Fibroblast of gingiva (primary cell): ENCODE results near the gene TGM1.
"Not testable (repeated sequence)": the region's sequence is repeated elsewhere in the genome, so short reads cannot be mapped to it uniquely, and the experiment has no call there.

Experiments used
- DNase-seq: peaks from one replicate; pipeline ENCODE4 v3.0.0-alpha.2; 2011; ENCODE audit warnings: low read depth

Gene TGM1

GRCh38 chr14:24206260-24207103 lies 56.5 kb downstream of the TGM1 start:
- DNase-seq = no peak

DNA sequence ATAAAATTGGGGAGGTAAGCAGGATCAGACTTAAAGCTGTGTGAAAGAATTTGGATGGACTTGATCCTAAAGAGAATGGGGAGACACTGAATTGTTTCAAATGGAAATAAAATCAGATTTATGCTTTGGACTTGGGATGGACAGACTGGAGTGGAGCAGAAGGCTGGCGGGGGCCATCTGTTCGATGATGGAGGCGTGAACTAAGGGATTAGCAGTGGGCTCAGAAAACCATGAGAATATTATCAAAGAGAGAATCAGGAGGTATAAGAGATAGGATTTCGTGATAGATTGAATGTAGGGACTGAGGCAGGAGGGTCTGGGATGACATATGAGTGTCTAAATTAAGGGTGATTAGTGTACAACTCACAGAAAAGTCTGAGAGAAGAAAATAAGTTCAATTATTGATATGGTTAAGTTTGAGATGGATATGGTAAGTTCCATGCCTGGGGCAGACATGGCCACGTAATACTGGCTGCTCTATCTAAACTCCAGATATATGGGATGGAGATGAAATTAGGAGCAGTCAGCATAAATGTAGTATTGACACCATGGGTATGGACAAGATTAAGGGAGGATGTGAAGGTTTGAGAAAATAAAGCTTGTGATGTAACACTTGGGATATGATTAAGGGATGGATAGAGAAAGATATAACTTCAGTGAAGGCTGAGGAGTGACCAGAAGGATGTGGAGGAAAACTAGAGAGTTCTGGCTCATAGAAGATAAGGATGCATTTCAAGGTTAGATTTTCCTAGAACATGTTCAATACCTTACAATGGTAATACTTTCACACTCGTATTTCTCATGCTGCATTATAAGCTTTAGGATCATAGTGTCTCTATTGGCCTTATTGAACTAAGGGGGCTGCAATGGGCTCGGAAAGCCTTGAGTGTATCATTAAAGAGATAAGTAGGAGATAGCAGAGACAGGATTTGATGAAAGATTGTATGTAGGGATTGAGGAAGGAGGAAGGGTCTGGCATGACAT lies 58.5 kb downstream of the TGM1 start:
- DNase-seq = no peak

DNA sequence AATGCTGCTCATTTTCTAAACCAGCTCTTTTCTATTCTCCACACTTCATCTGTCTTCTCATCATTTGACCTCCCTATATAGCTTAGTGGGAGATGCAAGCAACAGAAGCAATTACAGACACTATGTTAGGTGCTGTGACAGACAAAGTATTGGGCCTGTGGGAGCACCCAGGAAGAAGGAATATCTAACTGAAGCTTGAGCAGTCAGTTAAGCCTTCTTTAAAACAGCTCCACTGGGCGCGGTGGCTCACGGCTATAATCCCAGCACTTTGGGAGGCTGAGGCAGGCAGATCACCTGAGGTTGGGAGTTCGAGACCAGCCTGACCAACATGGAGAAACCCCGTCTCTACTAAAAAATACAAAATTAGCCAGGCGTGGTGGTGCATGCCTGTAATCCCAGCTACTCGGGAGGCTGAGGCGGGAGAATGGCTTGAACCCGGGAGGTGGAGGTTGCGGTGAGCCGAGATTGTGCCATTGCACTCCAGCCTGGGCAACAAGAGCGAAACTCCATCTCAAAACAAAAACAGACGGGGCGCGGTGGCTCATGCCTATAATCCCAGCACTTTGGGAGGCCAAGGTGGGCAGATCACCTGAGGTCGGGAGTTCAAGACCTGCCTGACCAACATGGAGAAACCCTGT lies 59.6 kb downstream of the TGM1 start:
- DNase-seq = not testable (repeated sequence)

- DNase-seq = not testable (repeated sequence)
Measured at GRCh38 chr14:24202538-24202937, 60.4 kb downstream of the TGM1 start.
